B cell (primary cell): Measurements from ENCODE around the gene MICAL3.

ENCODE experiments used
- EZH2 ChIP-seq: IDR thresholded peaks from 2 replicates; pipeline ENCODE4 v1.6.1; 2012; ENCODE audit warnings: borderline replicate concordance, low read depth, mild to moderate bottlenecking, moderate library complexity, low read length; ENCODE audit not compliant: insufficient read depth, poor library complexity, severe bottlenecking
- TF ChIP-seq, protein P1 (sequence below): fragments of 200-600 bp; IDR thresholded peaks from one replicate; pipeline ENCODE4 v1.8.0; 2022; ENCODE audit warnings: antibody characterized with exemption, mild to moderate bottlenecking

DNA sequence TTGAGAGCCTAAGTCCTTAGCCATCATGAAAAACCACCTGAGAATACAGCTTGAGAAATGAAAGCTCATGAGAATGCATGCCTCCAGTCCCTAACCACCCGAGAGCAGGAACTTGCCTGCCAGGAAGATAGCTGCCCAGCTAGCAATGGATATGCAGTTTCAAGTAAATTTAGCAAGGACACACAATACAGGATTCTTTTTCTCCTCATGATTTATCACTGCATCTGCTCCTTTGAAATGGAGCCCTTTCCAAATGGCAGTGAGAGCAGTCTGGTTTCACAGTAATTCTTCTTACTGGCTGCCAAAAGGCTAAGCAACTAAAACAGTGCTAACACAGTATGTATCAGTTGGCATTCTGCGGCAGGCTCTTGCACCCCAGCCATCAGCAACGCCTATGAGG is 109.9 kb downstream of the MICAL3 start:
- TF ChIP-seq EZH2: no peak
- TF ChIP-seq, protein P1, sequence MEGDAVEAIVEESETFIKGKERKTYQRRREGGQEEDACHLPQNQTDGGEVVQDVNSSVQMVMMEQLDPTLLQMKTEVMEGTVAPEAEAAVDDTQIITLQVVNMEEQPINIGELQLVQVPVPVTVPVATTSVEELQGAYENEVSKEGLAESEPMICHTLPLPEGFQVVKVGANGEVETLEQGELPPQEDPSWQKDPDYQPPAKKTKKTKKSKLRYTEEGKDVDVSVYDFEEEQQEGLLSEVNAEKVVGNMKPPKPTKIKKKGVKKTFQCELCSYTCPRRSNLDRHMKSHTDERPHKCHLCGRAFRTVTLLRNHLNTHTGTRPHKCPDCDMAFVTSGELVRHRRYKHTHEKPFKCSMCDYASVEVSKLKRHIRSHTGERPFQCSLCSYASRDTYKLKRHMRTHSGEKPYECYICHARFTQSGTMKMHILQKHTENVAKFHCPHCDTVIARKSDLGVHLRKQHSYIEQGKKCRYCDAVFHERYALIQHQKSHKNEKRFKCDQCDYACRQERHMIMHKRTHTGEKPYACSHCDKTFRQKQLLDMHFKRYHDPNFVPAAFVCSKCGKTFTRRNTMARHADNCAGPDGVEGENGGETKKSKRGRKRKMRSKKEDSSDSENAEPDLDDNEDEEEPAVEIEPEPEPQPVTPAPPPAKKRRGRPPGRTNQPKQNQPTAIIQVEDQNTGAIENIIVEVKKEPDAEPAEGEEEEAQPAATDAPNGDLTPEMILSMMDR: no peak
